IPS-NIHi11 (cell line): ENCODE data around the gene WDR70.
"Not testable (repeated sequence)": the region's sequence is repeated elsewhere in the genome, so short reads cannot be mapped to it uniquely, and the experiment has no call there.

Experiments
- DNase-seq: peaks from one replicate; pipeline ENCODE4 v3.0.0; 2012; ENCODE audit warnings: mixed read lengths, low spot score

Gene WDR70

GRCh38 chr5:37570597-37570996 is 191.5 kb downstream of the WDR70 start:
- no peak for DNase-seq

- no peak for DNase-seq
Observed at GRCh38 chr5:37571985-37572384, 192.9 kb downstream of the WDR70 start.

- DNase-seq, result peak; percentile 15
Observed at GRCh38 chr5:37575541-37576489, 196.7 kb downstream of the WDR70 start.

GRCh38 chr5:37576552-37576951 is 197.4 kb downstream of the WDR70 start:
- no peak for DNase-seq

- no peak for DNase-seq
Observed at GRCh38 chr5:37578176-37578575, 199.1 kb downstream of the WDR70 start.

GRCh38 chr5:37580106-37580505 is 201.0 kb downstream of the WDR70 start:
- no peak for DNase-seq

GRCh38 chr5:37582202-37582601 is 203.1 kb downstream of the WDR70 start:
- no peak for DNase-seq

- not testable (repeated sequence) for DNase-seq
Observed at GRCh38 chr5:37593292-37593691, 214.2 kb downstream of the WDR70 start.

GRCh38 chr5:37594864-37595263 is 215.7 kb downstream of the WDR70 start:
- not testable (repeated sequence) for DNase-seq

GRCh38 chr5:37598733-37599132 is 219.6 kb downstream of the WDR70 start:
- DNase-seq, result no peak

- no peak for DNase-seq
Observed at GRCh38 chr5:37601163-37601562, 222.0 kb downstream of the WDR70 start.

GRCh38 chr5:37603072-37603471 is 224.0 kb downstream of the WDR70 start:
- no peak for DNase-seq

- DNase-seq, result no peak
Observed at GRCh38 chr5:37604290-37604689, 225.2 kb downstream of the WDR70 start.

GRCh38 chr5:37606148-37606547 is 227.0 kb downstream of the WDR70 start:
- no peak for DNase-seq

GRCh38 chr5:37606632-37607248 is 227.6 kb downstream of the WDR70 start:
- no peak for DNase-seq

- DNase-seq, result no peak
Observed at GRCh38 chr5:37615184-37615583, 236.1 kb downstream of the WDR70 start.

- DNase-seq, result no peak
Observed at GRCh38 chr5:37619353-37619752, 240.2 kb downstream of the WDR70 start.

GRCh38 chr5:37622354-37622753 is 243.2 kb downstream of the WDR70 start:
- DNase-seq, result not testable (repeated sequence)

- no peak for DNase-seq
Observed at GRCh38 chr5:37626266-37626665, 247.1 kb downstream of the WDR70 start.

GRCh38 chr5:37628876-37629275 is 249.8 kb downstream of the WDR70 start:
- DNase-seq, result no peak

GRCh38 chr5:37631939-37632338 is 252.8 kb downstream of the WDR70 start:
- no peak for DNase-seq

- DNase-seq, result no peak
Observed at GRCh38 chr5:37637165-37637845, 258.2 kb downstream of the WDR70 start.

- no peak for DNase-seq
Observed at GRCh38 chr5:37638897-37639296, 259.8 kb downstream of the WDR70 start.
